ENCODE measurements around the gene SESN3.

DNA sequence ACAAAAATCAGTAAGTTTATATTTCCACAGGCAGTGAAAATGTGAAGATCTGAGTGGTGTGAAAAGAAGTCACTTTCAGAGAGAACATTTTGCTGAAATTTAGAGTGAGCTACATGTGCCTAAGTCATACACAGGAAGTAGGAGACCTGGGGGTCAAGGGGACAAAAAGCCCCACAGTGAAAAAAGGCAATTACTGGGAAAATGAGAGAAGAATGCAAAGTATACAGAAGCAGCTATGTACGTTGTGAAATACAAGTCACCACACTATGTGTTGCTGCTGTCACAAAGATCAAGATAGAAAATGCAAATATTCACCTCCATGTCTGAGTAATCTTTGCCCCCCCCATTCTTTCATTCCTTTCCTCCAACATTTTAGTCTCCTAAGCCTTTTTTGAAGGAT is 21.6 kb upstream of the SESN3 start:
- TF ChIP-seq CTCF (IDR thresholded peaks at IDR 0.05; ENCODE audit: insufficient read depth, low read length) (no peak), POLR2AphosphoS5 (IDR thresholded peaks at IDR 0.05; ENCODE audit: low read depth) (no peak)

Measured in HL-60 (cell line).